ENCODE data around the gene MBD6.
"Not testable (repeated sequence)": the region's sequence is repeated elsewhere in the genome, so short reads cannot be mapped to it uniquely, and the experiment has no call there.

The MBD6 gene

DNA sequence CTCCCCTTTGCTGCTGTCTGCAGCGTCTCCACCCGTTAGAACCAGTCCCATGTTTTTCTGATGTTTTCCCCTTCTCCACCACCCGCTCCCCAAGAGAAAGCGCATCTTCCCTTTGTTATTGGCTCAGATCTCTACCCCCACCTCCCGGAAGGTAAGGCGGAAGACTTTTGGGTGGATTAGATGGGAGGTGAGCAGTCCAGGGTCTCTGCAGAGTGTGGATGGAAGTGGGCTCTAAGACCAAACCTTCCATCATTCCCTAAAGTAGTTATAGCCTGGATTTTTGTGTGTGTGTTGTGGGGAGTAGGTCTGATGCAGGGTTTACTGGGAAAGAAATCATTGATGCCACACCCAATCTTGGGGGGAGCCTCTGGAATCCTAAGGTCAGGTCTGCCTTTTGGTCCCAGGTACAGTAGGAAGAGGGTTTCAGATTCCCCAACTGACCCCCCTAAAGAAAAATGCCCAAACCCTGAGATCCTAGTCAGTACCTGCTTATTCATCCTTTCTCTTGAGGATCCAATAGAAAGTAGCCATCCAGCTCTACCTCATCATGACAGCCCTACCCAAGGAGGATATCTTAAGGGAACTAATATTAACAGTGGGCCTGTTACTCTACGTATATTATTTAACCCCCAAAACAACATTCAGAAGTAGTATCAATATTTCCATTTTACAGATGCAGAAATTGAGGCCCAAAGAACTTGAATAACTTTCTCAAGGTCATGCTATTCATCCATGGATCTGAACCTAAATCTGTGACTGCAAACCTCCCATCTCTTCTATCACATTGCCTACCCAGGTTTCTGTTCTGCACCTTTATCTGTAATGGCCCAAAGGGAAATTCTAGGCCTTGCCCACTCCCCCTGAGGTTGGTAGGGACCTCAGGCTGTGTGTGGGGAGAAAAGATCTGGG, 28.3 kb downstream of the MBD6 start:
- DNase-seq: no peak

DNA sequence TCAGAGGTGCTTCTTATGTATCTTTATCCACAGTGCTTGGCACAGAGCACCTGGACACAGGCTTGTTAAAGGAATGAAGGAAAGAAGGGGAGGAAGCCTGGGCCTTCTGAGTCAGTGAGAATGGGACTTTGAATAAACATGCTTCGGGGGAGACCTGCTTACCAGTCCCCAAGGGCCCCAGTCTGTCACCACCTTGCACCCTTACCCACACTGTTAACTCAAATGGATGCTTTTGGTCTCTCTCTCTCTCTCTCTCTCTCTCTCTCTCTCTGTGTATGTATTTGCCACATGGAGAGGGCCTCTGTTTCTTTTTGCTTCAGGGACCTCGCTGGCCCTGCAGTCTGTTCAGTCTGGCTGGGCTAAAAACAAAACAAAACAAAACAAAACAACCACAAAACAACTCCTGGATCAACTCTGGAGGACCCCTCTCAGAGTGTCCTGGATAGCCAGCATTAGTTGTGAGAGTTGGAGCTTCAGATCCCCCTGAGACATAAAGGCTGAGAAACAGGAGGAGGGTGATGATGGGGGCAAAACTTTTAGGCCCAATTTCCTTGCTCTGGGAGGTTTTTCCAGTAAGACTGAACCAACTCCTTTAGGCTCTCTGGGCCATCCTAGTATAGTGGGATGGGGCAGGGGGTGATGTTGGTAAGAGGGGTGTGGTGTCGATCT, 29.1 kb downstream of the MBD6 start:
- no peak for DNase-seq

DNA sequence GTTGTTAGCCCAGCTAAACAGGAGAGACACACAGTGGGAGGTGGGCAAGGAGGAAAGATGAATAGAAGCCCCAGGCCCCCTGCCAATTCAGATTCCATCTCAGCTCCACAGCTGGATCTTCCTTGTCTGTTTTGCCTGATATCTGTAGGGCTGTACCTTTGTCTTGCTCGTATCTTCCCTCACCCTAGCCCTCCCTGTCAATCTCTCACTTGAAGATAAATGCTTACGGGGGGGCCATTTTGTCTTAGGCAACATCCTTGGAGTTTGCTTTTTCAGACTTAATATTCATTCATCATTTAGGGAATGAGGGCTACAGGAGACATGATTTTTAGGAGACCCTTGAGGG, 29.7 kb downstream of the MBD6 start:
- DNase-seq: no peak

DNA sequence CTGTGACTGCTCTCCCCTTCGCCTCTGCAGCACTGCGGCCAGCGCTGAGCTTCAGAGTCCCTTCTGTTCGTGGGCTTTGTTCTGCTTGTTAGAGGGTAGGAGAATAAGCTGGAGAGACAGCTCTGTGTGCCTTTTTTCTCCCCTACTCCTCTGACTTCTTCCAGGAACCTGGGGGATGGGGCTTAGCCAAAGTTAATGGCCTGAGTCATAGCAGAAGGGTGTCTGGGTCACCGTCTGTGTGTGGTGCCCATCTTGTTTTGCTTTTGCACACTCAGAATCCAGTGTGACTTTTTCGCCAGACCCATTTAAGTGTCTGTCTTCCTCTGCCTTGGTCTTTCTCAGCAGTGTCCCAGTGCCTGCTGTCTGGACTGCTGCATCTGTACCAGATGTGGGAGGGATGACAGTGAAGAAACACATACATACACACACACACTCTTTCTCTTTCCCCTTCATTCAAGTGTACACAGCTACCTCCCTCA, 30.2 kb downstream of the MBD6 start:
- no peak for DNase-seq

DNA sequence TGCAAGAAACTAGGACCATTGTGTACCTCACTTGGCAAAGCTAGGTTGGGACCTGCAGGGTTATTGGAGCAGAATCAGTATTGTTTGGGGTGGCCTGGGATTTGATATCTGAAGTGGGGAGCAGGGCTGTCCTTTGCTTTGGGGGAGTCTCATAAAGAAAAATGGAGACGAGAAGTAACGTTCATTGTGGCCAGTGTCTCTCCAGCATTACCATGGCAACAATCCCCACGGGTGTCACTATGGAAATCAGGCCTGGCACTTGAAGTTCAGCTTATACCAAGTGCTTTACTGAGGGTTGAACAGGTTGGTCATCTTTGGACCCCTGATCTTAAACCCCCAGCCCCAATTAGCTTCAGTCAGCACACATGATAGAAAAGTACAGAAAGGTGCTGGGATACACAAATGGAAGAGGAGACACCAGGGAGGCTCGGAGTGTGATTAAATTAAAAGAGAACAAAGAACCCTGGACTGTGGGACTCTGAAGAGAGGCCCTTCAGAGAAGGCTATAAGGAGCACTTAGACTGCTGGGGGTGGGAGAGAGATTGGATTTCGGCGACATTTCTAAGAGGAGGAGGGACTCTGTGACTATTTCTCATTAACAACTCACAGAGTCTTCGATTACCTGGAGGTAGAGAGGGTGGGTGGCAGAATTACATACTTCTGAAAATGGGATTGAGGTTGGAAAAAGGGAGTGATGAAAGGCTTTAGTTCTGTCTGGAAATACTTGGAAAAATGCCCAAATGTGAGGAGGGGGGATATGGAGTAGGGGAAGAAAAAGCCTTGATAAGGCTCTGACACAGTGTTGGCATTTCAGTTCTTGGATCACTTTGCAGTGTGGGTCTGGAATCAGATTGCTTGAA, 30.9 kb downstream of the MBD6 start:
- no peak for DNase-seq

DNA sequence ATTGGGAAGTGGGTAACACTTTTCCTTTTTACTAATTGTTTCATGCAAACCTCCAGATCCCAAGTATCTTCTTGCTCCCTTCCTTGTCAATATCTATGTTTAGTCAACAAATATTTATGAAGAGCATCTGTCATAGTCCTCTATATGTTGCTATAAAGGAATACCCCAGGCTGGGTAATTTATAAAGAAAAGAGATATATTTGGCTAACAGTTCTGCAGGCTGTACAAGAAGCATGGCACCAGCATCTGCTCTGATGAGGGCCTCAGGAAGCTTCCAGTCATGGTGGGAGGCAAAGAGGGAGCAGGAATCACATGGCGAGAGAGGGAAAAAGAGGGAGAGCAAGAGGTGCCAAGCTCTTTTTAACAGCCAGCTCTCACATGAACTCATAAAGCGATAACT, 31.8 kb downstream of the MBD6 start:
- DNase-seq: no peak

DNA sequence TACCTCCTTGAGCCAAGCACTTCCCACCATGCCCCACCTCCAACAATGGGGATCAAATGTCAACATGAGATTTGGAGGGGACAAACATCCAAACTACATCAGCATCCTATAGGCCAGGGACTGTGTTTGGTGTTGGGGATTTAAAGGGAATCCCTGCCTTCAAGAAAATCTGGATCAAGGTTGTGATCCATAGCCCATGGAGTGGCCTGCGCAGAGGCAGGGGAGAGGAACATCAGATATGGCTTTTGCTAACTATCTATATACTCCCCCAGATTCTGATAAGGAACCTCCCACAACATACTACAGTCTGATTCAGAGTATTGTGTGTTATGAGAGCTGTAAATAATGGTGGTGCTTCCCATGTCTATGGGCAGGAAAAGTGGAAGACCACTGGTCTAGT, 32.3 kb downstream of the MBD6 start:
- no peak for DNase-seq

DNA sequence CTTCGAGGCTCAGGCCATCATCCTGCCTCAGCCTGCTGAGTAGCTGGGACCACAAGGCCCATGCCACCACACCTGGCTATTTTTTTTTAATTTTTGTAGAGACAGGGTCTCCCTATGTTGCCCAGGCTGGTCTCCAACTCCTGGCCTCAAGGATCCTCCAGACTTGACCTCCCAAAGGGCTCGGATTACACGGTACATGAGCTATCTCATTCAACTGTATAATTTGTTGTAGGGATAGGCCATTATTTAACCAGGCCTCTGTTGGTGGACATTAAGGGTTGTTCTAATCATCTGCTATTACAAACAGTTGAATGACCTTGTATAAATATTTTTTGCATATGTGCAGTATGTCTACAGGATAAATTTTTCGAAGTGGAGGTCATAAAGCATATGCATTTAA, 36.2 kb downstream of the MBD6 start:
- DNase-seq: no peak

DNA sequence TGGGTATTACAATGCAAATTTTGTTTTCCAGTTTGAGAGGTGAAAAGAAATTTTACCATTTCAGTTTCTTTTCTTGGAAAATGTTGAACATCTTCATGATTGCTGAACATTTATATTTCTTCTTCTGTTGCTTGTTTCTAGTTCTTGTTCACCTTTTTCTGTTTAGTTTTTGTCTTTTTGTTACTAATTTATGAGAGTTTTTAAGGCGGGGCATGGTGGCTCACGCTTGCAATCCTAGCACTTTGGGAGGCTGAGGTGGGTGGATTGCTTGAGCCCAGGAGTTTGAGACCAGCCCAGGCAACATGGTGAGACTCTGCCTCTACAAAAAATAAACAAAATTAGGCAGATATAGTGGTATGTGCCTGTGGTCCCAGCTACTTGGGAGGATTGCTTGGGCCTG, 37.9 kb downstream of the MBD6 start:
- DNase-seq: no peak

DNA sequence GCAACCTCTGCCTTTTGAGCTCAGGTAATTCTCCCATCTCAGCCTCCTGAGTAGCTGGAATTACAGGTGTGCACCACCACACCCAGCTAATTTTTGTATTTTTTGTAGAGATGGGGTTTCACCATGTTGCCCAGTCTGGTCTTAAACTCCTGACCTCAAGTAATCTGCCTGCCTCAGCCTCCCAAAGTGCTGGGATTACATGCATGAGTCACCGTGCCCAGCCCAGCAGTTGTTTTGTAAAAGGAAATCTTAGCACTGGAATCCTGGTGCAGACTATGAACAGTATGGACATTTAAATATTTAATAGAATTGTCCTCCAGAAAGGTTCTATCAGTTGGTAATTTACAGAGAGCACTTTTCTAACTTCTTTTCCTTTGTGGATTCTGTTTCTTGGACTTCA, 38.5 kb downstream of the MBD6 start:
- not testable (repeated sequence) for DNase-seq

DNA sequence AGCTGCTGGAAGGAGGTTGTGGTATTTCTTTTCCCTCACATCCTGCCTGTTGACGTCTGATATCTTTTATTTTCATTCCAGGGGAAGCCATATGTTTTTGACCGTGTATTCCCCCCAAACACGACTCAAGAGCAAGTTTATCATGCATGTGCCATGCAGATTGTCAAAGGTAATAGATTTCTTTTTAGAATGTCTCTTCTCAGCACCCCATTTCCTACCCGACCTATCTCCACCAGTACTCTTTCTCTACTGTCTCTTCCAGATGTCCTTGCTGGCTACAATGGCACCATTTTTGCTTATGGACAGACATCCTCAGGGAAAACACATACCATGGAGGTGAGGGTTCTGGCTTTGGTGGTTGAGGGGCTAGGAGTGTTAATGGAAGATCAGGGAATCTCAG, 40.7 kb downstream of the MBD6 start:
- DNase-seq: no peak

DNA sequence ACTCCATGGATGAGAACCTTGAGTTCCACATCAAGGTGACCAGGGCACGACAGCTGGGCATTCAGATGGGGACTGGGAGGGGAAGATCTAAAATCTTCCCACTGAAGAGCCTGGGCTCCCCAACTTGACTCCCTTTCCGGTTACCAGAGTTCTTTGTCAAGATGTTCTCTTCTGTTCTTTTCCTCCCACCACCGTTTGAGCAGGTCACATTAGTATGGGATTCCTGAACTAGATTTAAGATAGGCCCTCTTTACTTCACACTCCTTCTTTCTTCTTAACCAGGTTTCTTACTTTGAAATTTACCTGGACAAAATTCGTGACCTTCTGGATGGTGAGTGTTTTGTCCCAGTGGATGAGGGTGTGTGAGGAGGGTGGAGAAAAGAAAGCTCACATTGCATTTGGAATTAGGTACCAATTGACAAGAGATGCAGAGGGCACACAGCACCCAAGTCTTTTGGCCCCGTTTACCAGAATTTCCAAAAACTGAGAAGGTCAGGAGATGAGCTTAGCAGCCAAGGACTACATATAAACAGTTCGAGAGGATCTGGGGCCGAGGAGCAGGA, 41.6 kb downstream of the MBD6 start:
- DNase-seq: no peak

DNA sequence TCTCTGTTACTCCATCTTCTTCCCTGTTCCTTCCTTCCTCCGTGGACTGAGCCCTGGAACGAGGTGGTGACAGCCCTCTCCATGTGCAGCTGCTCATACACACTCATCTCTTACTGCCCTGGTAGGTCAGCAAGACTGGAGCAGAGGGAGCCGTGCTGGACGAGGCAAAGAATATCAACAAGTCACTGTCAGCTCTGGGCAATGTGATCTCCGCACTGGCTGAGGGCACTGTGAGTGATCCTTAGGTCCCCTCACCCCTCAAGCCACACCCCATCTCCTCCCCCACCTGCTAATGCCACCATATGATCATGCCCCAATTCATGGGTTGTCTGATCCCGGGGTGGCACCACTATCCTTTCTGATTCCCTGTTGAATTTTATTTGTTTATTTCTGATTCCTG, 46.2 kb downstream of the MBD6 start:
- DNase-seq: no peak

DNA sequence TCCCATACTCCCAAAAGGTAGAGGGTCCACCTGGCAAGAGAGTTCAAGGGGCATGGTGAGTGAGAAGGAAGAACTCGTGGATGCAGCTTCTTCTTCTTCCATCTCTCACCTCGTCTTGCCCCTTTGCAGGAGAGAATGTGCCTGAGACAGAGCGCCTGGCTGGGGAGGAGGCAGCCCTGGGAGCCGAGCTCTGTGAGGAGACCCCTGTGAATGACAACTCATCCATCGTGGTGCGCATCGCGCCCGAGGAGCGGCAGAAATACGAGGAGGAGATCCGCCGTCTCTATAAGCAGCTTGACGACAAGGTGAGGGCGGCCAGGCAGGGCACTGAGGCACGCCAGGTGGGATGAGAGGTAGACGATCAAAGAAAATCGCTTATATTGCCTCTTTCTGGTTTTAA, 47.2 kb downstream of the MBD6 start:
- no peak for DNase-seq

DNA sequence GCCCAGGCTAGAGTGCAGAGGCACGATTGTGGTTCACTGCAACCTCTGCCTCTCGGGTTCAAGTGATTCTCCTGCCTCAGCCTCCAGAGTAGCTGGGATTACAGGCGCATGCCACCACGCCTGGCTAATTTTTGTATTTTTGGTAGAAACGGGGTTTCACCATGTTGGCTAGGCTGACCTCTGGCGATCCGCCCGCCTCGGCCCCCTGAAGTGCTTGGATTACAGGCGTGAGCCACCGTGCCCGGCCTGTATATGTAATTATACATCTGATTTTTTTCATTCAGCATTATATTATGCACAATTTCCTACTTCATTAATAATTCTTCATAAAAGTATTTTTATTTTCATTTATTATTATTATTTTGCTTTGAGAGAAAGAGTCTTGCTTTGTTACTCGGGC, 47.8 kb downstream of the MBD6 start:
- not testable (repeated sequence) for DNase-seq

DNA sequence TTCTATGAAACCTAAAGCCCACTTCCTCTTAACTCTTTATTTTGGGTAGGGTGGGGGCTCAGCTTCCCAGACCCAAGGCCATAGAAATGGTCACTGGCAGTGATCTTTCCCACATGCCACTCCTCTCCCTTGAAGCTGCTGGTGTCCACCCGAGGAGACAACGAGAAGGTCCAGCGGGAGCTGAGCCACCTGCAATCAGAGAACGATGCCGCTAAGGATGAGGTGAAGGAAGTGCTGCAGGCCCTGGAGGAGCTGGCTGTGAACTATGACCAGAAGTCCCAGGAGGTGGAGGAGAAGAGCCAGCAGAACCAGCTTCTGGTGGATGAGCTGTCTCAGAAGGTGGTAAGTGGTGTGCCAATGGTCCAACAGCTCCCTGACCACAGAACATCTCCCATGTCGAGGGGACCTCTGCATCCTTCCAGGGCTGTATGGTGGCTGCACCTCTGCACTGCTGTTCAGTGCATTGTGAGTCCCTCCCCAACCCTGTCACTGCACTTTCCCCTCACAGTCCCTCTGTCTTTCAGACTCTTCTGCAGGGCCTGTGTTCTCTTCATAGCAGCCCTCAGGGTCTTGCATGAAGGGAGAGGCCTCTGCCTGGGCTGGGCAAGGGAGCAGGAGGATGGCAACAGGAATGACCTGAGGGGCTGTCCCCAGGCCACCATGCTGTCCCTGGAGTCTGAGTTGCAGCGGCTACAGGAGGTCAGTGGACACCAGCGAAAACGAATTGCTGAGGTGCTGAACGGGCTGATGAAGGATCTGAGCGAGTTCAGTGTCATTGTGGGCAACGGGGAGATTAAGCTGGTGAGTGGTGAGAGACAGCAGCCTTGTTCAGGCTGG, 49.5 kb downstream of the MBD6 start:
- no peak for DNase-seq

DNA sequence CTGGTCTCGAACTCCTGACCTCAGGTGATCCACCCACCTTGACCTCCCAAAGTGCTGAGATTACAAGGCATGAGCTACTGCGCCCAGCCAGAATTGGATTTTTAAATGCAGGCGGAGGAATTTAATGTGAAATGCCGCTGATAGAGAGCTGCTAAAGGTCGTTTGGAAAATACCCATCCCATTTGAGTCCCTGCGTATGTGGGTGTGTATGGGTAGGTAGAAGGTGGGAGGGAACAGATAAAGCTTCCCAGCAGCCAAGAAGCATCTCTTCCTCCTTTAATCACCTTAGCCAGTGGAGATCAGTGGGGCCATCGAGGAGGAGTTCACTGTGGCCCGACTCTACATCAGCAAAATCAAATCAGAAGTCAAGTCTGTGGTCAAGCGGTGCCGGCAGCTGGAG, 52.2 kb downstream of the MBD6 start:
- no peak for DNase-seq

DNA sequence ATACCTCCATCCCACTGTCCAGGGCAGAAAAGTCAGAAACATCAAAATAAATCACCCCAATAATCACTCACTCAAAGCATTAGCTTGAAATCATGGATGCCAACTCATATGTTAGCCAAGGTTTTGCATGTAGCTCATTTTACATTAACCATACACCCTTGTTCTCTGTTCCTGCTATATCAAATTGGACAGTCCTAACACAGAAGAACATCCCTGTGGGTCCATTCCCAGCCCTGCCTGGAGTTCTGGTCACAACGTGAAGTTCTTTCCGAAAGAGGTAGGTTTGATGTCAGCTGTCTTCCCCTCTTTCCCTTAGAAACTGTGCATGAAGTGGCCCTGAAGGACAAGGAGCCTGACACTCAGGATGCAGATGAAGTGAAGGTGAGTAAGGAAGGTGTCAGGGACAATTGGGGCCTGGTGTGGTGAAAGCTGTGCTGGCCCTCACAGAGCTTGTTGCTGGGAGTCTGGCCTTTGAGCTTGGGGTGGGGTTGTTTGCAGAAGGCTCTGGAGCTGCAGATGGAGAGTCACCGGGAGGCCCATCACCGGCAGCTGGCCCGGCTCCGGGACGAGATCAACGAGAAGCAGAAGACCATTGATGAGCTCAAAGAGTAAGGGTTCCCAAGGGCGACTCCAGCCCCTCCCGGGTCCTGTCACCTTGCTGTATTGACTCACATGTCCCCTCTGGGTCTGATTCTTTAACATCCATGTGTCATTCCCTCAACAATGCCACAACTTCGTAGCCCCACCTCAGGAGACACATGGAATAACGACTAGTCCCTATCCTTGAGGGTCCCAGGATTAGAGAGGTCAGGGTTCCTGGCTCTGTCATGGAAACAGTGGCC, 53.4 kb downstream of the MBD6 start:
- no peak for DNase-seq

DNA sequence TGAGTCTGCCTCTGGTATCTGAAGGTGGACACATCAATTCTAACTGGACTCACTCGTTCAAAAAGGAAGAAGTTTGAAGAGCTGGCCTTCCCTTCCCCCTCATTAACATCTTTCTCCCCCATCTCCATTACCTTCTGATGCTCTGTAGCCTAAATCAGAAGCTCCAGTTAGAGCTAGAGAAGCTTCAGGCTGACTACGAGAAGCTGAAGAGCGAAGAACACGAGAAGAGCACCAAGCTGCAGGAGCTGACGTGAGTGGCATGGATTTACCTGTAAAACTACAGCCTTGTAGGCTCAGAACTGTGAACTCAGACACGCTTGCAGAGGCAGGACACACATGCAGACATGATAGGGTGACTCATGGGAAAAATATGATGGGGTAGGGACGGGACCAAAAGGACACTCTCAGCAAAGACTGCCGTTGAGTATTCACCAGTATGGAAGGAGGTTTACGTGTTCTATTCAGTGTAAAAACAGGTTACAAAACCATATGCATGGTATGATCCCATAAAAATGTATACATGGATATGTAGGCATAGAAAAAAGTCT, 54.1 kb downstream of the MBD6 start:
- DNase-seq: no peak

DNA sequence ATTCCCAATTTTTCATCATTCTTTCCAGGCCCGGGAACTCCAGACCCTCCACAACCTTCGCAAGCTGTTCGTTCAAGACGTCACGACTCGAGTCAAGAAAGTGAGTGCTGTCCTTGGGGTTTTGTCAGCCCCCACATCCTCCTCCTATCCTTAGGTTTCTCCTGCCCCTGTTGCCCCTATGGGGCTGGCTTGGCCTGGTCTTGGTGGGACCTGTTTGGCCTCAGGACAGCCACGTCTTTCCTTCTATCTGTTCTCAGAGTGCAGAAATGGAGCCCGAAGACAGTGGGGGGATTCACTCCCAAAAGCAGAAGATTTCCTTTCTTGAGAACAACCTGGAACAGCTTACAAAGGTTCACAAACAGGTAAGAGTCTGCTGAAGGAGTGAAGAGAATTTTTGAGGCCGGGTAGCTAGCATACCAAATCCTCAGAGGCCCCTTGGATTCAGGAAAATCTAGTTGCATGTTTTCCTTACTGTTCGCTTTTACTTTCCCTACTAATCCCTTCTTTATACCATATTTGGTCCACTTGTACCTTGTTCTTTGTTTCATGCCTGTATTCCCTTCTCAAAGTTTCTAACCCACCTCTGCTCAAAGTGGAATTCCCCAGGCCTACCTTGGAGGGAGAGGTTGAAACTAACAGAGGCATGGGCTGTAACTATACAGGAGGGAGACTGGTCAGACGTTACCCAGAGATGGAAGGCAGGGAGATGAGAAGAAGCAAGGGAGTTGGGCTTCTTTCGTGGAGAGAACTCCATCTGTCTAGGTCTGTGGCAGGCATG, 55.5 kb downstream of the MBD6 start:
- no peak for DNase-seq

Data from stimulated activated naive CD4-positive, alpha-beta T cell (primary cell).